KMS-11 (cell line): ENCODE results near the gene CEMIP.

ENCODE experiments used
- H2AFZ ChIP-seq: fragments of 200-600 bp; sonication (generic); 2 replicates; pipeline ENCODE4 v1.6.1; 2016; ENCODE audit warnings: antibody characterized with exemption, mixed run types, low read depth
- H3K27ac ChIP-seq: fragments of 200-600 bp; sonication (generic); 2 replicates; pipeline ENCODE4 v1.6.1; 2016; ENCODE audit warnings: mild to moderate bottlenecking, mixed run types
- H3K27me3 ChIP-seq: fragments of 200-600 bp; sonication (generic); 2 replicates; pipeline ENCODE4 v1.6.1; 2017; ENCODE audit warnings: mild to moderate bottlenecking, low read depth, mixed run types, moderate library complexity; ENCODE audit not compliant: insufficient read depth
- H3K36me3 ChIP-seq: fragments of 200-600 bp; sonication (generic); 2 replicates; pipeline ENCODE4 v1.6.1; 2017; ENCODE audit warnings: mild to moderate bottlenecking, mixed run types; ENCODE audit not compliant: insufficient read depth
- H3K4me1 ChIP-seq: fragments of 200-600 bp; sonication (generic); 2 replicates; pipeline ENCODE4 v1.6.1; 2016; ENCODE audit warnings: mild to moderate bottlenecking, low read depth, mixed run types; ENCODE audit not compliant: poor library complexity, severe bottlenecking
- H3K4me2 ChIP-seq: fragments of 200-600 bp; sonication (generic); 2 replicates; pipeline ENCODE4 v1.7.0; 2016; ENCODE audit warnings: mild to moderate bottlenecking, mixed run types
- H3K4me3 ChIP-seq: fragments of 200-600 bp; sonication (generic); IDR thresholded peaks from 2 replicates; pipeline ENCODE4 v1.6.1; 2017; ENCODE audit warnings: low read depth, low read length, mixed read lengths; ENCODE audit not compliant: insufficient read depth
- H3K79me2 ChIP-seq: fragments of 200-600 bp; sonication (generic); 2 replicates; pipeline ENCODE4 v1.6.1; 2016; ENCODE audit warnings: low read depth, mixed run types; ENCODE audit not compliant: insufficient read depth
- H3K9ac ChIP-seq: fragments of 200-600 bp; sonication (generic); 2 replicates; pipeline ENCODE4 v1.6.1; 2016; ENCODE audit warnings: mild to moderate bottlenecking, mixed run types
- H4K20me1 ChIP-seq: fragments of 200-600 bp; sonication (generic); 2 replicates; pipeline ENCODE4 v1.6.1; 2016; ENCODE audit warnings: mild to moderate bottlenecking, mixed run types; ENCODE audit not compliant: insufficient read depth
- CTCF ChIP-seq: fragments of 200-600 bp; sonication (generic); conservative IDR thresholded peaks from 2 replicates; pipeline ENCODE4 v1.6.1; 2017; ENCODE audit warnings: low read depth, mild to moderate bottlenecking, antibody characterized with exemption, low read length, moderate library complexity, mixed read lengths

Gene CEMIP

GRCh38 chr15:80816936-80817335 lies 37.8 kb downstream of the CEMIP start:
- H3K27ac ChIP-seq = no peak overlapping the region
- no peak overlapping the region for H3K4me2 ChIP-seq
- no peaks in the 10 kb centered on the region for H4K20me1 ChIP-seq
- H3K27me3 ChIP-seq = no peaks in the 10 kb centered on the region
- no peak overlapping the region for H3K9ac ChIP-seq
- H3K79me2 ChIP-seq = no peaks in the 10 kb centered on the region
- H3K4me3 ChIP-seq = no peak overlapping the region
- no peaks in the 10 kb centered on the region for H3K36me3 ChIP-seq
- no peaks in the 10 kb centered on the region for H3K4me1 ChIP-seq
- no peak overlapping the region for H2AFZ ChIP-seq
- no peak for TF ChIP-seq CTCF

GRCh38 chr15:80817901-80818300 lies 38.7 kb downstream of the CEMIP start:
- Histone ChIP-seq H3K4me1 (no peaks in the 10 kb centered on the region), H3K4me3 (no peak overlapping the region), H3K27me3 (no peaks in the 10 kb centered on the region), H3K27ac (no peak overlapping the region), H3K79me2 (no peaks in the 10 kb centered on the region), H3K36me3 (no peaks in the 10 kb centered on the region), H4K20me1 (no peaks in the 10 kb centered on the region), H3K9ac (no peak overlapping the region), H2AFZ (no peak overlapping the region), H3K4me2 (no peak overlapping the region)
- TF ChIP-seq CTCF = no peak

GRCh38 chr15:80819001-80819400 lies 39.8 kb downstream of the CEMIP start:
- H3K9ac ChIP-seq = no peak overlapping the region
- TF ChIP-seq CTCF = no peak
- H4K20me1 ChIP-seq = no peaks in the 10 kb centered on the region
- H3K4me2 ChIP-seq = no peak overlapping the region
- no peak overlapping the region for H3K27ac ChIP-seq
- H3K27me3 ChIP-seq = no peaks in the 10 kb centered on the region
- no peaks in the 10 kb centered on the region for H3K36me3 ChIP-seq
- no peaks in the 10 kb centered on the region for H3K4me1 ChIP-seq
- H2AFZ ChIP-seq = no peak overlapping the region
- no peaks in the 10 kb centered on the region for H3K79me2 ChIP-seq
- no peak overlapping the region for H3K4me3 ChIP-seq

GRCh38 chr15:80820092-80820491 lies 40.9 kb downstream of the CEMIP start:
- no peak overlapping the region for H3K9ac ChIP-seq
- H3K4me3 ChIP-seq = no peak overlapping the region
- no peaks in the 10 kb centered on the region for H4K20me1 ChIP-seq
- no peak overlapping the region for H3K27ac ChIP-seq
- H3K4me1 ChIP-seq = no peaks in the 10 kb centered on the region
- no peaks in the 10 kb centered on the region for H3K36me3 ChIP-seq
- no peak overlapping the region for H2AFZ ChIP-seq
- no peak for TF ChIP-seq CTCF
- H3K4me2 ChIP-seq = no peak overlapping the region
- no peaks in the 10 kb centered on the region for H3K79me2 ChIP-seq
- H3K27me3 ChIP-seq = no peaks in the 10 kb centered on the region

GRCh38 chr15:80822256-80822655 lies 43.1 kb downstream of the CEMIP start:
- TF ChIP-seq CTCF = no peak
- H3K27ac ChIP-seq = no peak overlapping the region
- no peaks in the 10 kb centered on the region for H3K4me1 ChIP-seq
- no peak overlapping the region for H3K9ac ChIP-seq
- no peaks in the 10 kb centered on the region for H3K27me3 ChIP-seq
- H3K36me3 ChIP-seq = no peaks in the 10 kb centered on the region
- no peaks in the 10 kb centered on the region for H3K79me2 ChIP-seq
- no peak overlapping the region for H3K4me2 ChIP-seq
- no peak overlapping the region for H2AFZ ChIP-seq
- H3K4me3 ChIP-seq = no peak overlapping the region
- H4K20me1 ChIP-seq = no peaks in the 10 kb centered on the region
